Measurements from ENCODE around the gene SLC9A7. TPM values are rescaled to one million over a fixed set of nuclear protein-coding genes. Genes with fewer than 3 reads are reported as not detected.
A peak's percentile ranks its signal among the peaks of the same experiment; 100 is the strongest.

Gene SLC9A7
- total and polyA plus RNA-seq, 12 donors = 2.3 to 22.8 (median 12.4) TPM

DNA sequence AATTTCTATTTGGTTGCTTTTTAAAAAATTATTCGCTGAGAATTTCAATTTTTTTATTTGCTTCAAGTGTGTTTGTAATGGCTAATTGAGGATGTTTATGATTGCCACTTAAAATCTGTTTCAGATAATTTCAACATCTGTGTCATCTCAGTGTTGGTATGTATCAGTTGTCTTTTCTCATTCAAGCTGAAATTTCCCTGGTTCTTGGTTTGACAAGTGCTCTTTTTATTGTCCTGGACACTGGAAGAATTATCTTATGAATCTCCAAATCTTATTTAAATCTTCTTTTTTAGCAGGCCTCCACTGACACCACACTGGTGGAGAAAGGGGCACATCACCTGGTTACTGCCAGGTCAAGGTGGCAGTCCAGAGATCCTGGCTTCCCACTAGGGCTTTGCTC, 163.8 kb downstream of the SLC9A7 start:
- no peak overlapping the region for H3K4me3 ChIP-seq
- intact Hi-C loops (cut with DNase I) = no loop called here
- 69 to 100% (median 85%) methylated on average over 1 of the region's 1 CpG for WGBS, 4 donors

DNA sequence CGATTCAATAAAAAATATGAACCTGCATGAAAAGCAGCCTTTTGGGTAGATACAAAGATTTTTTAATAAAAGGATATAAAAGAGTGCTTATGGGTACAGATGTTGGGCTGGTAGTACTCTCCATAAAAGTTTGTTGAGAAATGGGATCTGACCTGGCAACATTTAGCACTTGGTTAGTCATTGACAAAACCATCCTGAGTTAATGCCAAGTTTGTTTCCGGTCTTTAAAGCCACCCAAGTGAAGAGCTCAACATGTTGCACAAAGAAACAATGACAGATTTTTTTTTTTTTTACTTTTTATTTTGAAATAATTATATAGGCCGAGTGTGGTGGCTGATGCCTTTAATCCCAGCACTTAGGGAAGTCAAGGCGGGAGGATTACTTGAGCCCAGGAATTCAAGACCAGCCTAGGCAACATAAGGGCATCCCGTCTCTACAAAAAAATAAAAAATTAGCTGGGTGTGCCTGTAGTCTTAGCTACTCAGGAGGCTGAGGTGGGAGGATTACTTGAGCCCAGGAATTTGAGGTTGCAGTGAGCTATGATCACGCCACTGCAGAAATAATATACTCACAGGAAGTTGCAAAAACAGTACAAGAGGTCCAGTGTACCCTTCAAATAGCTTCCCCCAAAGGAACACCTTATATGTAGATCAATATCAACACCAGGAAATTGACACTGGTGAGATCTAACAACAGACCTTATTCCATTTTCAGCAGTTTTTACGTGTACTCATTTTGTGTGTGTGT, 168.8 kb downstream of the SLC9A7 start:
- Histone ChIP-seq H3K36me3 (replicated peaks in 1 of 2) (no peaks in the 10 kb centered on the region), H3K27ac (no peak overlapping the region), H3K27me3 (peaks cover 3% of the 10 kb centered on the region), H3K9me3 (replicated peaks in 1 of 3) (no peaks in the 10 kb centered on the region), H3K4me1 (replicated peaks in 1 of 2) (no peaks in the 10 kb centered on the region), H3K4me3 (no peak overlapping the region)
- no peak for DNase-seq
- WGBS, 4 donors = 72 to 80% (median 77%) methylated on average over 7 of the region's 7 CpGs
- TF ChIP-seq, protein P1, sequence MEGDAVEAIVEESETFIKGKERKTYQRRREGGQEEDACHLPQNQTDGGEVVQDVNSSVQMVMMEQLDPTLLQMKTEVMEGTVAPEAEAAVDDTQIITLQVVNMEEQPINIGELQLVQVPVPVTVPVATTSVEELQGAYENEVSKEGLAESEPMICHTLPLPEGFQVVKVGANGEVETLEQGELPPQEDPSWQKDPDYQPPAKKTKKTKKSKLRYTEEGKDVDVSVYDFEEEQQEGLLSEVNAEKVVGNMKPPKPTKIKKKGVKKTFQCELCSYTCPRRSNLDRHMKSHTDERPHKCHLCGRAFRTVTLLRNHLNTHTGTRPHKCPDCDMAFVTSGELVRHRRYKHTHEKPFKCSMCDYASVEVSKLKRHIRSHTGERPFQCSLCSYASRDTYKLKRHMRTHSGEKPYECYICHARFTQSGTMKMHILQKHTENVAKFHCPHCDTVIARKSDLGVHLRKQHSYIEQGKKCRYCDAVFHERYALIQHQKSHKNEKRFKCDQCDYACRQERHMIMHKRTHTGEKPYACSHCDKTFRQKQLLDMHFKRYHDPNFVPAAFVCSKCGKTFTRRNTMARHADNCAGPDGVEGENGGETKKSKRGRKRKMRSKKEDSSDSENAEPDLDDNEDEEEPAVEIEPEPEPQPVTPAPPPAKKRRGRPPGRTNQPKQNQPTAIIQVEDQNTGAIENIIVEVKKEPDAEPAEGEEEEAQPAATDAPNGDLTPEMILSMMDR (IDR thresholded peaks at IDR 0.05) = no peak
- intact Hi-C loops (cut with DNase I) = no loop called here

More for the DNA sequence above, 163.8 kb downstream of the SLC9A7 start:
- Histone ChIP-seq H3K27me3 (peaks cover 8% of the 10 kb centered on the region), H3K9me3 (replicated peaks in 1 of 3) (no peaks in the 10 kb centered on the region), H3K36me3 (replicated peaks in 1 of 2) (no peaks in the 10 kb centered on the region), H3K27ac (no peak overlapping the region), H3K4me1 (replicated peaks in 1 of 2) (no peaks in the 10 kb centered on the region)
- no peak for DNase-seq
- TF ChIP-seq, protein P1 (IDR thresholded peaks at IDR 0.05) = no peak
- TF ChIP-seq POLR2A (IDR thresholded peaks at IDR 0.05) = no peak

DNA sequence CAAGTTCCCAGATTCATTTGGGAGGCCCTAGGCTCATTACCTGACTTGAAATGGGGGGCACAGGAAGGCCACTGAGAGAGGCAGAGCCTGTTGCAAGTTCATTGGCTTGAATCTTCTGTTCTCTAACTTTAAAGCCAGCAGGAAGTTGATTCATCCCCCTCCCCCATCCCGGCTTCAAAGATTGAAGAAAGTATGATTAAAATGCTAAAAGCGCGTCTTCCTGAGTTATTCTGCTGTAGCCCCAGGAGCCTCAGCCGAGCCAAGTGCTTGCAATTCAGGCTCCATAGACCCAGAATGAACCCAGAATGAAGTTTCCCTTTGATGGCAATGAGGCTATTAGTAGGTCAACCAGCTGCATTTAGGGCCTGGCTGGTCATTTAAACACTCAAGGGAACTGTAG, 170.7 kb downstream of the SLC9A7 start:
- no peaks in the 10 kb centered on the region for H3K9me3 ChIP-seq (replicated peaks in 1 of 3)
- WGBS, 4 donors = 44 to 61% (median 53%) methylated on average over 4 of the region's 4 CpGs
- intact Hi-C loops (cut with DNase I) = no loop called here
- H3K4me3 ChIP-seq = no peak overlapping the region
- TF ChIP-seq, protein P1 (IDR thresholded peaks at IDR 0.05) = no peak
- TF ChIP-seq POLR2A (IDR thresholded peaks at IDR 0.05) = no peak
- peak overlapping the region in 2 of 5 donors; percentile 49 to 64 for H3K27ac ChIP-seq
- H3K4me1 ChIP-seq (replicated peaks in 1 of 2) = peaks cover 0 to 4% of the 10 kb centered on the region in 2 donors
- peak; percentile 18 to 66 (median 31) for DNase-seq
- H3K27me3 ChIP-seq = no peaks in the 10 kb centered on the region
- no peaks in the 10 kb centered on the region for H3K36me3 ChIP-seq (replicated peaks in 1 of 2)

DNA sequence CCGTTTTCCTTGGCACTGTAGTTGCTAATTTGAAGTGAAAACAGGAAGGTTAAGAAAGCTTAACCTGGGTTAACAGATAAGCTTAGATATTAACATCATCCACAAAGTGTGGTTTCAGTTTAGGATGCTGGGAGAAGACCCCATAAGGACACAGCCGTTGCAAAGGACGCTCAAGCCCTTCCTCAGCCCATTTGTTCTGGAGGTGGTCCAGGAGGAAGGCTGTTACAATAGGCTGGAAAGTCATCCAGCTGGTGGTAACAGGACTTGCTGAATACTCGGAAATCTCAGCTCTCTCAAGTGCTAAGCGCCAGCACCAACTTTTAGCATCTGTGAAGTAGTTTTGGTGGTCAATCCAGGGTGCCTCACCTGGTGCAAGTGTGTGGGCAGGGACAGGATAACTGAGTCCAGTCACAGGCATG, 171.2 kb downstream of the SLC9A7 start:
- H3K4me1 ChIP-seq (replicated peaks in 1 of 2) = peaks cover 0 to 7% of the 10 kb centered on the region in 2 donors
- WGBS, 4 donors = 20 to 55% (median 45%) methylated on average over 5 of the region's 5 CpGs
- no peak overlapping the region for H3K4me3 ChIP-seq
- H3K27me3 ChIP-seq = no peaks in the 10 kb centered on the region
- intact Hi-C loops (cut with DNase I) = no loop called here
- TF ChIP-seq POLR2A (IDR thresholded peaks at IDR 0.05) = no peak
- TF ChIP-seq, protein P1 (IDR thresholded peaks at IDR 0.05) = no peak
- H3K36me3 ChIP-seq (replicated peaks in 1 of 2) = no peaks in the 10 kb centered on the region
- H3K9me3 ChIP-seq (replicated peaks in 1 of 3) = no peaks in the 10 kb centered on the region
- peak overlapping the region in 2 of 5 donors; percentile 49 to 64 for H3K27ac ChIP-seq
- no peak for DNase-seq

All from adrenal gland (tissue), 12 donors.